Memory B cell (primary cell): ENCODE results near the gene ATP5MG.

Experiments used
- ATAC-seq: fragments of 150-1000 bp; cut with Tn5 transposase; 2 replicates; pipeline ENCODE4 v1.10.0; 2021; ENCODE audit warnings: low read depth, mild to moderate bottlenecking, moderate library complexity
- DNase-seq, 2 donors: peaks; one replicate each; pipeline ENCODE4 v3.0.0; 2022; ENCODE audit warnings: low spot score in 2 of 2
- H3K27ac Mint-ChIP-seq: one replicate; pipeline ENCODE4 v1.8.0; 2022; ENCODE audit warnings: mild to moderate bottlenecking, moderate library complexity, mixed read lengths
- H3K27me3 Mint-ChIP-seq: one replicate; pipeline ENCODE4 v1.8.0; 2022; ENCODE audit warnings: mixed read lengths
- H3K36me3 Mint-ChIP-seq: one replicate; pipeline ENCODE4 v1.8.0; 2022; ENCODE audit warnings: mild to moderate bottlenecking, mixed read lengths
- H3K4me1 Mint-ChIP-seq: one replicate; pipeline ENCODE4 v1.8.0; 2022; ENCODE audit warnings: mixed read lengths
- H3K4me3 Mint-ChIP-seq: one replicate; pipeline ENCODE4 v1.8.0; 2022; ENCODE audit warnings: mild to moderate bottlenecking, moderate library complexity, mixed read lengths
- H3K9me3 Mint-ChIP-seq: one replicate; pipeline ENCODE4 v1.8.0; 2022; ENCODE audit warnings: mixed read lengths

The ATP5MG gene

GRCh38 chr11:118401151-118401879, at the start of gene ATP5MG:
ATP5MG (plus strand) TSS chr11:118401606; CDS start chr11:118401666, 60 bp downstream.
- peak; percentile 87 to 91 for DNase-seq
- peak; percentile 68 for ATAC-seq
- peak within 1 kb of the TSS; percentile 99 for H3K27ac Mint-ChIP-seq
- H3K27me3 Mint-ChIP-seq, result no peaks in the 10 kb centered on the region
- peaks cover 33% of the 10 kb centered on the region for H3K4me1 Mint-ChIP-seq
- peaks cover 6% of the 10 kb centered on the region for H3K36me3 Mint-ChIP-seq
- no peaks in the 10 kb centered on the region for H3K9me3 Mint-ChIP-seq
- H3K4me3 Mint-ChIP-seq, result peak within 1 kb of the TSS; percentile 91

DNA sequence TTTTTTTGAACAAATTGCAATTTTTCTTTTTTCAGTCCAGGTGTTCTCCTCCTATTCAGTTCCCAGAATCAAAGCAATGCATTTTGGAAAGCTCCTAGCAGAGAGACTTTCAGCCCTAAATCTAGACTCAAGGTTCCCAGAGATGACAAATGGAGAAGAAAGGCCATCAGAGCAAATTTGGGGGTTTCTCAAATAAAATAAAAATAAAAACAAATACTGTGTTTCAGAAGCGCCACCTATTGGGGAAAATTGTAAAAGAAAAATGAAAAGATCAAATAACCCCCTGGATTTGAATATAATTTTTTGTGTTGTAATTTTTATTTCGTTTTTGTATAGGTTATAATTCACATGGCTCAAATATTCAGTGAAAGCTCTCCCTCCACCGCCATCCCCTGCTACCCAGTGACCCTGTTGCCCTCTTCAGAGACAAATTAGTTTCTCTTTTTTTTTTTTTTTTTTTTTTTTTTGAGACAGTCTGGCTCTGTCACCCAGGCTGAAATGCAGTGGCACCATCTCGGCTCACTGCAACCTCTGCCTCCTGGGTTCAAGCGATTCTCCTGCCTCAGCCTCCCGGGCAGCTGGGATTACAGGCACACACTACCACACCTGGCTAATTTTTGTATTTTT, 48.2 kb upstream of the ATP5MG start:
- H3K27ac Mint-ChIP-seq, result no peak overlapping the region
- no peak for ATAC-seq
- DNase-seq, result peak in 1 of 2 donors; percentile 50
- H3K36me3 Mint-ChIP-seq, result no peaks in the 10 kb centered on the region
- H3K4me1 Mint-ChIP-seq, result no peaks in the 10 kb centered on the region
- peaks cover 7% of the 10 kb centered on the region for H3K27me3 Mint-ChIP-seq
- H3K9me3 Mint-ChIP-seq, result no peaks in the 10 kb centered on the region
- H3K4me3 Mint-ChIP-seq, result no peak overlapping the region

- H3K4me1 Mint-ChIP-seq, result peaks cover 18% of the 10 kb centered on the region
- peaks cover 3% of the 10 kb centered on the region for H3K36me3 Mint-ChIP-seq
- no peaks in the 10 kb centered on the region for H3K27me3 Mint-ChIP-seq
- DNase-seq (no peak), ATAC-seq (no peak)
- H3K4me3 Mint-ChIP-seq, result no peak overlapping the region
- H3K9me3 Mint-ChIP-seq, result no peaks in the 10 kb centered on the region
- no peak overlapping the region for H3K27ac Mint-ChIP-seq
Measured at GRCh38 chr11:118358071-118358470, 43.3 kb upstream of the ATP5MG start.

DNA sequence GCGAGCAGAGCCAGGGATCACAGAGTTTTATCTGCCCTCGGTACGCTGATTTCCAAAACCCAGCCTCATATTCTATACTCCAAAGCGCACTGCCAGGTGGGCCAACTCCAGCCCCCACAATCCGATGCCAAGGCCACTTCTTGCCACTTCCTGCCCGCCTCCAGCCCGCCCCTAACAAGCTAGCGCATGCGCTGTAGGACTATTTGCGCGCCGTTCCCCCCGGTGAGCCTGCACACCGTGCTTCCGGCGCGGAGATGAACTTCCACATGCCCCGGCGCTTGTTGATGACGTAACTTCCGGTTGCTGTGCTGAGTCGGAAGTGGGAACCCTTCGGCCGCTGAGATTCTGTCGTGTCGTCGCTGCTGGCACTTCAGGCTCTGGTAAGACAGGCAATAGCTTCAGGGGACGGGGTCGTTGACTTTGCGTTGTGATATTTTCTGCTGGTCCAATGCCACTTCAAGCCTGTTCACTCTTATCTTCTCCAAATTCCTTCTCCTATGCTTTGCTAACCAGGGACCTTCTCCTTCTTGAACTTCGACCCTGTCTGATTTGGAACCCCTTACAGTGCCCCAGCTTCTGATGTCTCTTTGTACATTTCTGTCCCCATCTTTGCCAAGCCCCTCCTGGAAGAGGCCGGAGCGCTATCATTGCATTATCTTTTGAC, 42.0 kb upstream of the ATP5MG start, which contains the start of gene UBE4A:
Gene UBE4A, plus strand, starts transcription at position 306 of the 664 bp plus-strand sequence. CDS start 5,481 bp downstream, outside the sequence.
- peaks cover 21% of the 10 kb centered on the region for H3K4me1 Mint-ChIP-seq
- peak; percentile 95 for DNase-seq
- ATAC-seq, result peak; percentile 96
- H3K27me3 Mint-ChIP-seq, result no peaks in the 10 kb centered on the region
- peak within 1 kb of the TSS; percentile 96 for H3K4me3 Mint-ChIP-seq
- peaks cover 6% of the 10 kb centered on the region for H3K36me3 Mint-ChIP-seq
- peak within 1 kb of the TSS; percentile 98 for H3K27ac Mint-ChIP-seq
- H3K9me3 Mint-ChIP-seq, result no peaks in the 10 kb centered on the region

DNA sequence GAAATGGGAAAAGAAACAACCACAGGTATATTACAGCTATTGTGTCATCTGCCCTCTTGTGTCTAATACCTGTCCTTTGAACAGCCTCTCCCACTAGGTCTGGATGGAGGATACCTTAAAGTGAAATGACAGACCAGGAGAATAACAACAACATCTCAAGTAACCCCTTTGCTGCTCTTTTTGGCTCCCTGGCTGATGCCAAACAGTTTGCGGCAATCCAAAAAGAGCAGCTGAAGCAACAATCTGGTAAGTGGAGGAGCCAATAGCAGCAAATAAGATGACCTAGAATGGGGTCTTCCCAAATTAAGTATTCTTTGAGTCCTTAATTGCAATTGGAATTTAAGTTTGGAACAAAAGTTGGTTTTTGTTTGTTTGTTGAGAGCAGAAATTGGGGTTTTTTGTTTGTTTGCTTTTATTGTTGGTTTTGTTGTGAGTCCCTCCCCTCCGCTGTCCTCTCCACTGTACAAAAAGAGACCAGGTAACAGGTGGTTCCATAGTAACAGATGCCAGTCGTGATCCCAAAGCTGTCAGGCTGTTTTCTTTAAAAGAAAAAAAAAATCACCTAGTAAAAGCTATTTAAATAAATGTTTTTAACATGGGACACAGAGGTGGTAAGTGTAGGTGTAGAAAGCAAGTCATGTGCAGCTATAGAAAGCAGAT, 36.3 kb upstream of the ATP5MG start:
- H3K27ac Mint-ChIP-seq, result no peak overlapping the region
- no peaks in the 10 kb centered on the region for H3K9me3 Mint-ChIP-seq
- no peaks in the 10 kb centered on the region for H3K27me3 Mint-ChIP-seq
- peaks cover 11% of the 10 kb centered on the region for H3K4me1 Mint-ChIP-seq
- no peak overlapping the region for H3K4me3 Mint-ChIP-seq
- no peak for ATAC-seq
- peaks cover 26% of the 10 kb centered on the region for H3K36me3 Mint-ChIP-seq
- no peak for DNase-seq

- no peak for ATAC-seq
- H3K27ac Mint-ChIP-seq, result no peak overlapping the region
- H3K27me3 Mint-ChIP-seq, result no peaks in the 10 kb centered on the region
- peaks cover 29% of the 10 kb centered on the region for H3K36me3 Mint-ChIP-seq
- H3K4me1 Mint-ChIP-seq, result peaks cover 11% of the 10 kb centered on the region
- no peak for DNase-seq
- H3K9me3 Mint-ChIP-seq, result no peaks in the 10 kb centered on the region
- no peak overlapping the region for H3K4me3 Mint-ChIP-seq
Measured at GRCh38 chr11:118366287-118366686, 35.1 kb upstream of the ATP5MG start.

DNA sequence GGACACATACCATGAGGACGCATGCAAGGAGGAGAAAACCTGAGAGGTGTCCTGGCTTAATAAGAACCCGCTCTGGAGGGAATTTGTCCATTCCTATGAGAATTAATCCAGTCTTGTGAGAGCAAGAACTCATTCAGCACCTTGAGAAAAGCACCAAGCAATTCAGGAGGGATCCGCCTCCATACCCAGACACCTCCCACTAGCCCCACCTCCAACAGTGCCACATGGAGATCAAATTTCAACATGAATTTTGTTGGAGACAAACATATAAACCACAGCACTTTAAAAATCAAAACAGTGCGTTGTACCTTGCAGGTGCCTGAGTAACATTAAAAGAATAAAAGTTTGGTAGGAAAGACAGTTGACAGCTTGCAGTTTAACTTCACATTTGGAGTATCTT, 30.6 kb upstream of the ATP5MG start:
- DNase-seq, result no peak
- H3K4me3 Mint-ChIP-seq, result no peak overlapping the region
- peaks cover 42% of the 10 kb centered on the region for H3K36me3 Mint-ChIP-seq
- H3K27ac Mint-ChIP-seq, result no peak overlapping the region
- H3K4me1 Mint-ChIP-seq, result no peaks in the 10 kb centered on the region
- no peak for ATAC-seq
- H3K27me3 Mint-ChIP-seq, result no peaks in the 10 kb centered on the region
- H3K9me3 Mint-ChIP-seq, result no peaks in the 10 kb centered on the region

DNA sequence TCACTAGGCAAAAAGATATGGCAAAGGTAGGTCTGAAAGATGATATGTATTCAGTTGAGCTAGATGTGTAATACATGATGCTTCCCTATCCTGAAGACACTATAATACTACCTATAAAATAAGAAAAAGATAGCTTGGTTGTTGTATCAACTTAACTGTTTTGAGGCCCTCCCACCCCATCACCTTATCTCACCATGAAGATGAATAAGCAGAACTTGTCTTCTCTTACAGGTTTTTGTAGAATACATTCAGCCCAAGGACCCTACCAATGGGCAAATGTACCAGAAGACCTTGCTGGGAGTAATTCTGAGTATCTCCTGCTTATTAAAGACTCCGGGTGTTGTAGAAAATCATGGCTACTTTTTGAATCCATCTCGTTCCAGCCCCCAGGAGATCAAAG, 28.1 kb upstream of the ATP5MG start:
- Mint-ChIP-seq H3K4me3 (no peak overlapping the region), H3K36me3 (peaks cover 44% of the 10 kb centered on the region), H3K27me3 (no peaks in the 10 kb centered on the region), H3K9me3 (no peaks in the 10 kb centered on the region), H3K27ac (no peak overlapping the region), H3K4me1 (no peaks in the 10 kb centered on the region)
- DNase-seq (no peak), ATAC-seq (no peak)

DNA sequence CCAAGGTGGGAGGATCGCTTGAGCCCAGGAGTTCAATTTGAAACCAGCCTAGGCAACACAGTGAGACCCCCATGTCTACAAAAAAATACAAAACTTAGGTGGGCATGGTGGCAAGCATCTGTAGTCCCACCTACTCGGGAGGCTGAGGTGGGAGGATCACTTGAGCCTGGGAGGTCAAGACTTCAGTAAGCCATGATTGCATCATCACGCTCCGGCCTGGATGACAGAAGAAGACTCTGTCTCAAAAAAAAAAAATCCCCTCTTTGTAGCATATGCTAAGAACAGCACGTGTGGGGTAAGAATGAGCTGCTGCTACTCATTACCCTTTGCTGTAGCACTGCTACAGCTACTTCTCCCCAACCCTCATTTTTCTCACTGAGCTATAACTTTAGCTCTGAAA, 27.5 kb upstream of the ATP5MG start:
- no peak overlapping the region for H3K27ac Mint-ChIP-seq
- peaks cover 41% of the 10 kb centered on the region for H3K36me3 Mint-ChIP-seq
- DNase-seq (no peak), ATAC-seq (no peak)
- H3K9me3 Mint-ChIP-seq, result no peaks in the 10 kb centered on the region
- no peaks in the 10 kb centered on the region for H3K27me3 Mint-ChIP-seq
- no peak overlapping the region for H3K4me3 Mint-ChIP-seq
- H3K4me1 Mint-ChIP-seq, result no peaks in the 10 kb centered on the region

DNA sequence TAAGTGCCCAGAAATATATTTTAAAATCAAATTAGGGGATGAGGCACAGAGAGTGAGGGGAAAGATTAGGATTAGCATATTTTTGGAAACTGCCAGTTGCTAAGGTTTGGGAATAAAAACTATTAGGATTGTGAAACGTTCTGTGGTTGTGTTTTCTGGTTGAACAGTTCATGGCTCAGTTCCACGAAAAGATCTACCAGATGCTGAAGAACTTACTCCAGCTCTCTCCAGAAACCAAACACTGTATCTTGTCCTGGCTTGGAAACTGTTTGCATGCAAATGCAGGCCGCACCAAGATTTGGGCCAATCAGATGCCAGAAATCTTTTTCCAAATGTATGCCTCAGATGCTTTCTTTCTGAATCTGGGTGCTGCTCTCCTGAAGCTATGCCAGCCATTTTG, 26.7 kb upstream of the ATP5MG start:
- H3K9me3 Mint-ChIP-seq, result no peaks in the 10 kb centered on the region
- ATAC-seq (no peak), DNase-seq (no peak)
- no peaks in the 10 kb centered on the region for H3K27me3 Mint-ChIP-seq
- H3K4me3 Mint-ChIP-seq, result no peak overlapping the region
- peaks cover 39% of the 10 kb centered on the region for H3K36me3 Mint-ChIP-seq
- H3K27ac Mint-ChIP-seq, result peak overlapping the region; percentile 14
- no peaks in the 10 kb centered on the region for H3K4me1 Mint-ChIP-seq

DNA sequence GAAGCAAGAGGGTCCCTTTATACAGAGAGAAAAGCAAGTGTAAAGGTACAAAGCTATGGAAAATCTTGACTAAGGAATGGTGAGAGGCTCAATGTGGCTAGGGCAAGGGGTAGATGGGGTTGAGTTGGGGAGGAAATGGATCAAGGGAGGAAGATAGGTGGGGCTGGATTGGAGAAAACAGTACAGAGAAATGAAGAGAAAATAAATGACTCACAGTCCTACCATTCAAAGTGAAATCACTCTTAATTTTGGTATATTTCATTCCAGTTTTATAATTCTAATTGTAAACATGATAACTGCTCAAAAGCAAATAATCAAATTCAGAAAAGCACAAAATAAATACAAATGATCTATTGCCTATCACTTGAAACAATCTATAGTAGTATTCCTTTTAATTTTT, 25.4 kb upstream of the ATP5MG start:
- H3K36me3 Mint-ChIP-seq, result peaks cover 40% of the 10 kb centered on the region
- no peak overlapping the region for H3K4me3 Mint-ChIP-seq
- no peak for ATAC-seq
- no peaks in the 10 kb centered on the region for H3K9me3 Mint-ChIP-seq
- H3K4me1 Mint-ChIP-seq, result no peaks in the 10 kb centered on the region
- no peaks in the 10 kb centered on the region for H3K27me3 Mint-ChIP-seq
- no peak overlapping the region for H3K27ac Mint-ChIP-seq
- no peak for DNase-seq

GRCh38 chr11:118379497-118379896, 21.9 kb upstream of the ATP5MG start:
- Mint-ChIP-seq H3K4me3 (no peak overlapping the region), H3K27me3 (no peaks in the 10 kb centered on the region), H3K4me1 (no peaks in the 10 kb centered on the region), H3K36me3 (peaks cover 33% of the 10 kb centered on the region), H3K9me3 (no peaks in the 10 kb centered on the region), H3K27ac (no peak overlapping the region)
- ATAC-seq (no peak), DNase-seq (no peak)

GRCh38 chr11:118380571-118380970, 20.8 kb upstream of the ATP5MG start:
- Mint-ChIP-seq H3K36me3 (peaks cover 34% of the 10 kb centered on the region), H3K27me3 (no peaks in the 10 kb centered on the region)

DNA sequence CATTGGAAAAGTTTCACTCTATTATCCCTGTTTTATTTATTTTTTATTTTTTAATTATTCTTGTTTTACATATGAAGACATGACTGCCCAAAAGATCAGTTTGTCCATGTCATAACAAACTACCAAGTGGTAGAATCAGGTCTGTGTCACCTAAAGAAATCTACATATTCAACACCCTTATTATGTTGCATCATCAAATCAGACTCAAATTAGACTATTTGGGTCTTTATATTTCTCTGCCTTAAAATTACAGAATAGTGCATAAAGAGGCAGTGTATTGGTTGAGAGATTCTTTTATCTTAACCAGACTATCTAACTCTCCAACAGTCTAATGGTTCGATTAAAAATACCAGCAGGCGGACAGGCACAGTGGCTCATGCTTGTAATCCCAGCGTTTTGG, 18.5 kb upstream of the ATP5MG start:
- Mint-ChIP-seq H3K4me3 (no peak overlapping the region), H3K27ac (no peak overlapping the region)

More at GRCh38 chr11:118380571-118380970, 20.8 kb upstream of the ATP5MG start:
- DNase-seq, result no peak
- no peak for ATAC-seq
- Mint-ChIP-seq H3K4me3 (no peak overlapping the region), H3K9me3 (no peaks in the 10 kb centered on the region), H3K27ac (no peak overlapping the region), H3K4me1 (no peaks in the 10 kb centered on the region)

More for the DNA sequence above, 18.5 kb upstream of the ATP5MG start:
- no peak for ATAC-seq
- Mint-ChIP-seq H3K4me1 (no peaks in the 10 kb centered on the region), H3K9me3 (no peaks in the 10 kb centered on the region), H3K36me3 (peaks cover 45% of the 10 kb centered on the region), H3K27me3 (no peaks in the 10 kb centered on the region)
- DNase-seq, result no peak
